Stimulated activated CD8-positive, alpha-beta memory T cell treated with anti-CD3 and anti-CD28 coated beads, Interleukin-7, amount 100 ng/mL, for 24 hours (primary cell): ENCODE measurements around the gene RNF144A.
"Not testable (repeated sequence)": the region's sequence is repeated elsewhere in the genome, so short reads cannot be mapped to it uniquely, and the experiment has no call there.

Source experiments
- DNase-seq: peaks from one replicate; pipeline ENCODE4 v3.0.0-alpha.2; 2020; ENCODE audit warnings: low read depth

The RNF144A gene

DNA sequence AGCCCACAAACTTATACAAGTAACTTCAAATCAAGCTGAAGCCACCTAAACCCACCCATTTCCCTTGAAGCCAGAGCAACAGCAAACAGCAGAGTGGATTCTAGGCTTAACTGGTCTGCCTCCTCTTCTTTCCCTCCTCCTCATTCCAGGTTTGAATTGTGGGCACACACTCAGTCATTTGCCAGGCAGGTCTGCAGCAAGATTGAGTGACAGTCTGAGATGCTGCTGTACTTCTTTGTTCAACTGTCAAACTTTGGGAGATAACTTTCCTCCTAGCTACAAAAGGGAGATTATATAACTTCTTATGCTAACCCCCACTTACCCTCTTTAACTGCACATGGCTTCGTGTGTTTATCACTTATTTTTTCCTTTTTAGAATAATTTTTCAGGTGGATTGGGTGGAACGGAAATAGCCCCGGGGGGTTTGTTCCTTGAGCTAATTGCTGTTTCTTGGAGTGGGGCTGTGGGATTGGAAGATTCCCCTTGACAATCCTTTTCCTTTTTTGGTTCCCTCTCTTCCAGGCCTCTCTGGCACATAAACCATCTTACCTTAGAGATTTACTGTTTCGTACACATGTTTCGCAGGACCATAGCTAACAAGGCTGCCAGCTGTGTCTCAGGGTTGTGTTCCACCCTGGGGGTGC is 55.0 kb downstream of the RNF144A start:
- DNase-seq: no peak

DNA sequence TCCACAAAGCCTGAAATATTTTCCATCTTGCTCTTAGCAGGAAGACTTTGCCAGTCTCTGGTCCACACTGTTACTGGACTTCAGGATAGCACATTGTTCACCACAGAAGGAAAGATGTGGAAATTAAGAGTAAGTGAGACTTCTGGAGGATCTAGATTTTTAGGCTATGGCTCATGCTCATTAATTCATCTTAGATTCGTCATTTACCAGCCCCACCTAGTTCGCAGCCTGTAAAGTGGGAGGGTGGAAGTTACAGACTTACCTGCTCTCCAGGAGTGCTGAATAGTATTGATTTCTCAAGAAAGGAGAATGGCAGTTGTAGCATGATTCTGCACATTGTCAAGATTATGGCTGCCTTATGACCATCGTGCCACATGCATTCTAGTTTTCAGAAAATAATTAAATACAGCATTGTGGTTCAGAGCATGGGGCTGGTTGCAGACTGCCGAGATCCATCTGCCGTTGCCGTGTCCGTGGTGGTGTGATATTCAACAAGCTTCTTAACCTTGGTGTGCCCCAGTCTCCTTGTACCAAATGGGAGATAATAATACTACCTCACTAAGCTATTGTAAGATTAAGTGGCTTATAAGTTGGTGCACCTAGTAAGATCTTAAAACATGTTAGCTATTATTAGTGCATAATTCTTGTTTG is 56.8 kb downstream of the RNF144A start:
- no peak for DNase-seq

- no peak for DNase-seq
These were observed 58.8 kb downstream of the RNF144A start for GRCh38 chr2:6975988-6976387.

- DNase-seq: no peak
These were observed 60.0 kb downstream of the RNF144A start for GRCh38 chr2:6977113-6977741.

- no peak for DNase-seq
These were observed 60.6 kb downstream of the RNF144A start for GRCh38 chr2:6977786-6978185.

GRCh38 chr2:6978991-6979390 is 61.8 kb downstream of the RNF144A start:
- DNase-seq: no peak

DNA sequence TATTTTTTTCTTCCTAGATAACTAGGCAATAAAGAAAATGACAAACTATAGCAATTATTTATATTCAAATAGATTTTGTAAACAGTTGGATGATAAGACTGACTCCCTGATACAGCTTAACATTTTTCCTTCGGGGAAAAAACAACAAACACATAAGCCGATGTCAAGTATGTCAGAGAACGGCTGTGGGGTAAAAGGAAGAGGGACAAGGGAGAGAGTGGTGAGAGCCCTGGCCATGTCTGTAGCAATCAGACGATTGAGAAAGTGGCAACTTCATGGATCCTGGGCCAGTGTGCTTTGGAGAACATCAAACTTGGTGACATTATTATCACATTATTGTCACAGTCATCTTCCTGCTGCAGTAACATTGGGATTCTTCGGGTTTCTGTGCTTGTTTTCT is 65.2 kb downstream of the RNF144A start:
- DNase-seq: no peak

GRCh38 chr2:6982934-6983589 is 65.8 kb downstream of the RNF144A start:
- DNase-seq: no peak

DNA sequence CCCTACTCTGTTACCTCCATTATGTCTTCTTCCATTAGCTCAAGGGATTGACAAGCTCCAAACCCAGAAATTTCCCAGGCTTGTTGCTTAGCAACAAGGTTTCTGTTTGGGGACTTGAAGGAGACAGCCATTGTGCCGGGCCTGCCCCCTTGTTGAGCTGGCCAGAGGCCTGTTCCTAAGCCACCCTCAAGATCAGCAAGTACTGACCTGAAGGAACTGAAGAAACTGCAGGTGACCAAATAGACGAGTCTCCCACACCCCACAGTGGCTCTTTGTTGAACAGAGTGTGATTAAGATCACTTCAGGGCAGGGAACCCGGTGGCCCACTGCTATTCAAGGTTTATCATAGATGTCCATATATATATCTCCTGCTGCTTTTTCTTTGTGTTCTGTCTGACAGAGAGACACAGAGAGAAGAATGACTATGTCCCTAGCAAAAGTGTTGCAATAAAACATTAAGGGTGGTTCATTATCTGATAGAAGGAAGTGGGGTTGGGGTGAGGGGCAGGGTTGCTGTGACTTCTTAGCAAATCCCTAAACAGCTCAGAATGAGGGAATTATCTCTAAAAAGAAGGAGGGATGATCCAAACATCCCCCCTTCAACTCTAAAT is 69.2 kb downstream of the RNF144A start:
- no peak for DNase-seq

GRCh38 chr2:6986912-6987361 is 69.7 kb downstream of the RNF144A start:
- no peak for DNase-seq

DNA sequence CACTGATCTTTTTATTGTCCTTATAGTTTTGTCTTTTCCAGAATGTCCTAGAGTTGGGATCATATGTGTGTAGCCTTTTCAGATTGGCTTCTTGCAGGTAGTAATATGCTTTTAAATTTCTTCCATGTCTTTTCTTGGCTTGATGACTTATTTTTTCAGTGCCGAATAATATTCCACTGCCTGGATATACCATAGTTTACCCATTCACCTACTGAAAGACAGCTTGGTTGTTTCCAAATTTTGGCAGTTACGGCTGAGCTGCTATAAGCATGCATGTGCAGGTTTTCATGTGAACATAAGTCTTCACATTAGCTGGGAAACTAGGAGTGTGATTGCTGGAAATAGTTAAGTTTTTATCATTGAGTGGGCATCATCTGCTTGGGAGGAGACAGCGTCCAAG is 73.7 kb downstream of the RNF144A start:
- no peak for DNase-seq

GRCh38 chr2:6992794-6993228 is 75.6 kb downstream of the RNF144A start:
- DNase-seq: no peak

DNA sequence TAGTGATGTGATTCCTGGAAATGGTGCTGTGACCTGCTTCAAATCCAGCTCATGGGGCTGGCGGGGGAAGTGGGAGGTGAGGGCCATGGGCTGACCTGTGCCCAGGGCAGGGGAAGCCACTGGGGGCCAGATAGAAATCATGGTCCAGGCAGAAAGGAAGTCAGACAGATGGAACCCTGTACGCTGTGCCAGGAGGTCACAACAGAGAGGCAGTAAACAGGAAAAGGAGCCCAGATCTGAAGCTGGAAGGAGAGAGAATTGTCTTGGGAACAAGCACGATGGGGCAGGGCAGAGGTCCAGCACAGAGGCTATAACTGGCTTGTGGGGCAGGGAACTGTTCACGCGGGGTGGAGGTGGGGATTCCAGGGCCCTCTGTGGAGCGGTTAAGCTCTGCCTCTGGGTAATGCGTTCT is 76.0 kb downstream of the RNF144A start:
- no peak for DNase-seq

- no peak for DNase-seq
These were observed 76.7 kb downstream of the RNF144A start for GRCh38 chr2:6993936-6994335.

GRCh38 chr2:6994536-6995128 is 77.4 kb downstream of the RNF144A start:
- no peak for DNase-seq

- DNase-seq: no peak
These were observed 78.3 kb downstream of the RNF144A start for GRCh38 chr2:6995391-6996097.

- DNase-seq: no peak
These were observed 82.1 kb downstream of the RNF144A start for GRCh38 chr2:6999211-6999877.

DNA sequence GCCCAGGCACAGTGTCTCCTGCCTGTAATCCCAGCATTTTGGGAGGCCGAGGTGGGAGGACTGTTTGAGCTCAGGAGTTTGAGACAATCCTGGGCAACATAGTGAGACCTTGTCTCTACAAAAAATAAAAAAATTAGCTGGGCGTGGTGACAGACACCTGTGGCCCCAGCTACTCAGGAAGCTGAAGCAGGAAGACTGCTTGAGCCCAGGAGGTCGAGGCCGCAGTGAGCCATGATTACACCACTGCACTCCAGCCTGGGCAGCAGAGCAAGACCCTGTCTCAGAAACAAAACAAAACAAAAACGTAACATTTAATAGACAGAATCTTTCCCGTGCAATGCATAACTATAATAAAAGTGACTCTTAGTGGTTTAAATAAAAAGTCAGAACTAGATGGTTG is 84.2 kb downstream of the RNF144A start:
- DNase-seq: not testable (repeated sequence)

DNA sequence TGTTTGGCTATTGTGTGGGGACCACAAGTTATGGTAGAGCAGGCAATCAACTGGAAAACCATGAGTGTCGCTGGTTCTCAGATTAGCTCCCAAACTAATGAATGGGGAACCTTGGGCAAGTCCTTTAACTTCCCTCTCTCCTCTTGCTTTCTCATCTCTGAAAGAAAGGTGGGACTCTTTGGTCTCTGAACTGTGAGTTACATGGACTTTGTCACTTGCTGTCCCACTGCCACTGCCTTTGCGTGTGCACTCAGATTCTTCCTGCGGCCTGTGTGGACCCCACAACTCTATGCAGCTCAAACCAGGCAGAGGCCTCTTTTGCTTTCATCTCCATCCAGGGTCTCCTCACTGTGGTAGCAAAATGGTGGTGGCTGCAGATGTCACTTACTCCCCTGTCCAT is 86.7 kb downstream of the RNF144A start:
- DNase-seq: no peak

GRCh38 chr2:7004636-7005035 is 87.4 kb downstream of the RNF144A start:
- no peak for DNase-seq

GRCh38 chr2:7007488-7007845 is 90.3 kb downstream of the RNF144A start:
- no peak for DNase-seq
